GM18517 (cell line): ENCODE results near the gene HYOU1.
"Not testable (repeated sequence)": the region's sequence is repeated elsewhere in the genome, so short reads cannot be mapped to it uniquely, and the experiment has no call there.

Source experiments
- ATAC-seq: cut with Tn5 transposase; IDR thresholded peaks from one replicate; pipeline ENCODE4 v1.9.1; 2021; ENCODE audit warnings: mild to moderate bottlenecking, moderate library complexity; ENCODE audit not compliant: unreplicated experiment

HYOU1 gene

GRCh38 chr11:119021631-119022030 lies 35.4 kb downstream of the HYOU1 start:
- ATAC-seq = no peak

GRCh38 chr11:119019996-119020395 lies 37.0 kb downstream of the HYOU1 start:
- no peak for ATAC-seq

GRCh38 chr11:119018074-119018938 lies 38.7 kb downstream of the HYOU1 start, which contains the start of the genes RPS25 and TRAPPC4:
TSS of gene RPS25 (minus strand) at chr11:119018343. CDS start at chr11:119018284, 59 bp downstream.
TSS of gene TRAPPC4 (plus strand) at chr11:119018766. CDS start at chr11:119018796, 30 bp downstream.
- ATAC-seq = peak; percentile 83

GRCh38 chr11:119017377-119017776 lies 39.6 kb downstream of the HYOU1 start:
- ATAC-seq = not testable (repeated sequence)

- no peak for ATAC-seq
Measured at GRCh38 chr11:119016216-119017009, 40.6 kb downstream of the HYOU1 start.

- no peak for ATAC-seq
Measured at GRCh38 chr11:119015054-119015611, 41.9 kb downstream of the HYOU1 start.

- ATAC-seq = no peak
Measured at GRCh38 chr11:119014209-119014924, 42.6 kb downstream of the HYOU1 start.

- no peak for ATAC-seq
Measured at GRCh38 chr11:119012629-119013170, 44.3 kb downstream of the HYOU1 start.

GRCh38 chr11:119011476-119012053 lies 45.4 kb downstream of the HYOU1 start:
- ATAC-seq = no peak

GRCh38 chr11:119006656-119007055 lies 50.3 kb downstream of the HYOU1 start:
- ATAC-seq = no peak

GRCh38 chr11:119000906-119001305 lies 56.1 kb downstream of the HYOU1 start:
- no peak for ATAC-seq

- ATAC-seq = no peak
Measured at GRCh38 chr11:118998822-118999221, 58.2 kb downstream of the HYOU1 start.

GRCh38 chr11:118998388-118998717 lies 58.7 kb downstream of the HYOU1 start:
- ATAC-seq = no peak

- peak; percentile 84 for ATAC-seq
Measured at GRCh38 chr11:118997627-118998387, 59.2 kb downstream of the HYOU1 start, which contains the start of gene CENATAC. TSS of gene CENATAC (plus strand) at chr11:118998138. CDS start at chr11:118998198, 60 bp downstream.

- peak; percentile 13 for ATAC-seq
Measured at GRCh38 chr11:118996926-118997626, 59.9 kb downstream of the HYOU1 start.
